HCT116 (cell line): Measurements from ENCODE around the gene CERCAM. TPM values are rescaled to one million over a fixed set of nuclear protein-coding genes. Genes with fewer than 3 reads are reported as not detected.

Experiments
- ATAC-seq: fragments of 200-7000 bp; cut with Tn5 transposase; 2 replicates; pipeline ENCODE4 v1.9.1; 2020; ENCODE audit warnings: mild to moderate bottlenecking, moderate library complexity
- BruUV-seq: library from RNA; stranded (reverse); fragments of 400-500 nt; replicated peaks from 2 replicates; lab custom pipeline; 2021; lab: Mats Ljungman, UMichigan
- CTCF ChIA-PET: fragments of 300-600 bp; sonication (Branson Sonifier 250); formaldehyde crosslinking; loops from one replicate; lab custom pipeline; 2021; ENCODE audit warnings: antibody characterized with exemption; lab: Charles Lee
- POLR2A ChIA-PET: fragments of 300-600, 350-600 bp; sonication (Branson Sonifier 250); formaldehyde crosslinking; loops from one replicate; lab custom pipeline; 2021; ENCODE audit warnings: antibody characterized with exemption; lab: Charles Lee
- RAD21 ChIA-PET, 2 experiments: fragments of 300-600 bp; sonication (Branson Sonifier 250); formaldehyde crosslinking; loops; one replicate each; lab custom pipeline; 2023; ENCODE audit warnings: low total read pairs in 2 of 2; ENCODE audit not compliant: uncharacterized antibody in 2 of 2, unreplicated experiment in 2 of 2, low non-redundant PET in 1 of 2; lab: Charles Lee
- DNase-seq: peaks from one replicate; pipeline ENCODE4 v3.0.0-alpha.2; 2010; ENCODE audit warnings: low read depth, low spot score
- H2AFZ ChIP-seq: fragments of 200-600 bp; shearing (Covaris generic), sonication (generic); 2 replicates; pipeline ENCODE4 v1.6.1; 2017; ENCODE audit warnings: low read depth, mixed run types, mixed read lengths, antibody characterized with exemption, low read length; ENCODE audit not compliant: poor library complexity, severe bottlenecking
- H3K27ac ChIP-seq: 2 replicates; pipeline ENCODE4 v1.5.1; 2012; ENCODE audit warnings: low read depth, low read length
- H3K27me3 ChIP-seq: fragments of 200-600 bp; sonication (generic); 2 replicates; pipeline ENCODE4 v1.6.1; 2016; ENCODE audit warnings: mixed run types, low read length, mixed read lengths; ENCODE audit not compliant: insufficient read depth
- H3K36me3 ChIP-seq, 2 experiments: fragments of 200-500 bp in 1 of 2; fragments of 200-600 bp in 1 of 2; sonication (Bioruptor generic) in 1 of 2; sonication (generic) in 1 of 2; 2 replicates each; pipeline versions ENCODE4 v1.5.1 to v1.6.1; 2014 to 2016; ENCODE audit warnings: low read length in 2 of 2, inconsistent platforms in 1 of 2, mixed read lengths in 1 of 2, mixed run types in 1 of 2; ENCODE audit not compliant: insufficient read depth in 2 of 2, control insufficient read depth in 1 of 2
- H3K4me1 ChIP-seq, 2 experiments: fragments of 200-600 bp in 1 of 2; sonication (generic) in 1 of 2; 2 replicates each; pipeline versions ENCODE4 v1.5.1 to v1.6.1; 2012 to 2017; ENCODE audit warnings: low read length in 2 of 2, inconsistent platforms in 1 of 2, mild to moderate bottlenecking in 1 of 2, mixed read lengths in 1 of 2, mixed run types in 1 of 2, moderate library complexity in 1 of 2; ENCODE audit not compliant: insufficient read depth in 2 of 2, control insufficient read depth in 1 of 2
- H3K4me2 ChIP-seq: fragments of 200-600 bp; sonication (generic); 2 replicates; pipeline ENCODE4 v1.6.1; 2017; ENCODE audit warnings: mixed run types, low read length, mixed read lengths
- H3K4me3 ChIP-seq, 2 experiments: fragments of 200-600 bp in 1 of 2; sonication (generic) in 1 of 2; replicated peaks in 1 of 2; 2 replicates each; pipeline ENCODE4 v1.5.1; 2011 to 2016; ENCODE audit warnings: low read length in 2 of 2, control low read depth in 1 of 2, low read depth in 1 of 2, mild to moderate bottlenecking in 1 of 2, mixed read lengths in 1 of 2, mixed run types in 1 of 2
- H3K79me2 ChIP-seq: fragments of 200-600 bp; sonication (generic); 2 replicates; pipeline ENCODE4 v1.6.1; 2017; ENCODE audit warnings: mild to moderate bottlenecking, mixed run types, low read length, moderate library complexity, mixed read lengths; ENCODE audit not compliant: insufficient read depth
- H3K9ac ChIP-seq: fragments of 200-600 bp; sonication (generic); 2 replicates; pipeline ENCODE4 v1.6.1; 2016; ENCODE audit warnings: low read length, mixed read lengths
- H3K9me2 ChIP-seq: fragments of 200-600 bp; sonication (generic), shearing (Covaris generic); 2 replicates; pipeline ENCODE4 v1.6.1; 2017; ENCODE audit warnings: mixed run types, mild to moderate bottlenecking, moderate library complexity; ENCODE audit not compliant: insufficient read depth
- H3K9me3 ChIP-seq, 2 experiments: fragments of 200-500 bp in 1 of 2; fragments of 200-600 bp in 1 of 2; sonication (Bioruptor generic) in 1 of 2; sonication (generic) in 1 of 2; 2 replicates each; pipeline ENCODE4 v1.6.1; 2014 to 2017; ENCODE audit warnings: low read length in 2 of 2, mixed read lengths in 2 of 2, inconsistent platforms in 1 of 2, low read depth in 1 of 2, mild to moderate bottlenecking in 1 of 2, mixed run types in 1 of 2, moderate library complexity in 1 of 2; ENCODE audit not compliant: control insufficient read depth in 1 of 2, insufficient read depth in 1 of 2
- H4K20me1 ChIP-seq: fragments of 200-600 bp; sonication (generic), shearing (Covaris generic); 2 replicates; pipeline ENCODE4 v1.6.1; 2017; ENCODE audit warnings: mixed run types, mild to moderate bottlenecking, moderate library complexity; ENCODE audit not compliant: insufficient read depth
- ATF3 ChIP-seq: IDR thresholded peaks from 2 replicates; pipeline ENCODE4 v1.6.1; 2012
- CBX3 ChIP-seq: IDR thresholded peaks from 2 replicates; pipeline ENCODE4 v1.6.1; 2012; ENCODE audit warnings: low read depth
- CEBPB ChIP-seq: IDR thresholded peaks from 2 replicates; pipeline ENCODE4 v1.6.1; 2012; ENCODE audit warnings: low read depth
- EGR1 ChIP-seq: IDR thresholded peaks from 2 replicates; pipeline ENCODE4 v1.6.1; 2012; ENCODE audit warnings: low read depth
- ELF1 ChIP-seq: IDR thresholded peaks from 2 replicates; pipeline ENCODE4 v1.6.1; 2012; ENCODE audit warnings: low read depth, borderline replicate concordance
- EZH2phosphoT487 ChIP-seq: fragments of 200-600 bp; IDR thresholded peaks from 2 replicates; pipeline ENCODE4 v1.6.1; 2018; ENCODE audit warnings: antibody characterized with exemption, borderline replicate concordance
- FOSL1 ChIP-seq: IDR thresholded peaks from 2 replicates; pipeline ENCODE4 v1.6.1; 2012; ENCODE audit warnings: low read depth
- JUND ChIP-seq: IDR thresholded peaks from 2 replicates; pipeline ENCODE4 v1.6.1; 2012
- POLR2A ChIP-seq: IDR thresholded peaks from 2 replicates; pipeline ENCODE4 v1.7.0; 2011; ENCODE audit warnings: borderline replicate concordance; ENCODE audit not compliant: insufficient read depth, insufficient read length; ENCODE audit errors: extremely low read depth
- POLR2AphosphoS5 ChIP-seq: IDR thresholded peaks from 2 replicates; pipeline ENCODE4 v1.6.1; 2011; ENCODE audit warnings: mild to moderate bottlenecking, low read depth, low read length, moderate library complexity
- SP1 ChIP-seq: IDR thresholded peaks from 2 replicates; pipeline ENCODE4 v1.6.1; 2012; ENCODE audit warnings: low read depth
- SRF ChIP-seq: IDR thresholded peaks from 2 replicates; pipeline ENCODE4 v1.6.1; 2012; ENCODE audit warnings: low read depth
- TCF7L2 ChIP-seq: IDR thresholded peaks from 2 replicates; pipeline ENCODE4 v1.7.0; 2011; ENCODE audit warnings: borderline replicate concordance, inconsistent platforms; ENCODE audit not compliant: insufficient read depth, insufficient read length; ENCODE audit errors: extremely low read depth
- YY1 ChIP-seq: IDR thresholded peaks from 2 replicates; pipeline ENCODE4 v1.6.1; 2011; ENCODE audit warnings: low read length, low read depth, moderate library complexity, mild to moderate bottlenecking; ENCODE audit not compliant: insufficient replicate concordance; ENCODE audit errors: extremely low read depth
- ZFX ChIP-seq: fragments of 450-650 bp; IDR thresholded peaks from 2 replicates; pipeline ENCODE4 v1.6.1; 2017
- ZNF274 ChIP-seq: fragments of 200-500 bp; sonication (Bioruptor generic); IDR thresholded peaks from 2 replicates; pipeline ENCODE4 v1.6.1; 2014; ENCODE audit warnings: mild to moderate bottlenecking, low read depth, low read length, inconsistent platforms
- intact Hi-C: fragments of 100-400 bp; cut with micrococcal nuclease; formaldehyde crosslinking; loops from 2 replicates; pipeline ENCODE4 v1.10.0; 2022
- total RNA-seq: library from RNA; stranded (reverse); gene quantifications from one replicate; pipeline ENCODE4 v1.2.1, GENCODE V29; 2021; ENCODE audit not compliant: unreplicated experiment
- TF ChIP-seq, protein P1 (sequence below), 3 experiments: fragments of 200-600 bp in 1 of 3; sonication (generic) in 1 of 3; IDR thresholded peaks in 2 of 3; conservative IDR thresholded peaks in 1 of 3; 2 replicates each; pipeline ENCODE4 v1.5.1; 2012 to 2017; ENCODE audit warnings: low read depth in 2 of 3, low read length in 2 of 3, antibody characterized with exemption in 1 of 3, borderline replicate concordance in 1 of 3, control low read depth in 1 of 3, mild to moderate bottlenecking in 1 of 3, mixed read lengths in 1 of 3, mixed run types in 1 of 3, moderate library complexity in 1 of 3; ENCODE audit not compliant: insufficient read depth in 1 of 3
- TF ChIP-seq, protein P2 (sequence below): IDR thresholded peaks from 2 replicates; pipeline ENCODE4 v1.6.1; 2012
- TF ChIP-seq, protein P3 (sequence below): IDR thresholded peaks from 2 replicates; pipeline ENCODE4 v1.6.1; 2012; ENCODE audit warnings: low read depth
- TF ChIP-seq, protein P4 (sequence below): IDR thresholded peaks from 2 replicates; pipeline ENCODE4 v1.6.1; 2011; ENCODE audit warnings: mild to moderate bottlenecking, low read length, moderate library complexity; ENCODE audit not compliant: insufficient replicate concordance; ENCODE audit errors: extremely low read depth

The CERCAM gene
- total RNA-seq, 1 experiment from 2014 or later, result 27.0 TPM

- Histone ChIP-seq H3K4me3 (no peak overlapping the region), H3K36me3 (peaks cover 32 to 46% of the 10 kb centered on the region in 2 experiments), H3K79me2 (no peaks in the 10 kb centered on the region), H4K20me1 (no peaks in the 10 kb centered on the region), H3K9me2 (no peaks in the 10 kb centered on the region), H3K27ac (no peak overlapping the region), H3K9ac (no peak overlapping the region), H2AFZ (no peak overlapping the region), H3K4me2 (no peak overlapping the region), H3K4me1 (no peaks in the 10 kb centered on the region), H3K9me3 (no peaks in the 10 kb centered on the region), H3K27me3 (no peaks in the 10 kb centered on the region)
- BruUV-seq, result no TSS peak
- intact Hi-C loops, result no loop called here
- POLR2A ChIA-PET, result no interaction called here
- ATAC-seq (no peak), DNase-seq (no peak)
- TF ChIP-seq POLR2A (no peak), SP1 (no peak), EZH2phosphoT487 (no peak), YY1 (no peak), ELF1 (no peak), CBX3 (no peak), TCF7L2 (no peak), SRF (no peak), ATF3 (no peak), JUND (no peak), FOSL1 (no peak), CEBPB (no peak), ZFX (no peak), EGR1 (no peak), ZNF274 (no peak), POLR2AphosphoS5 (no peak)
- TF ChIP-seq, protein P1, sequence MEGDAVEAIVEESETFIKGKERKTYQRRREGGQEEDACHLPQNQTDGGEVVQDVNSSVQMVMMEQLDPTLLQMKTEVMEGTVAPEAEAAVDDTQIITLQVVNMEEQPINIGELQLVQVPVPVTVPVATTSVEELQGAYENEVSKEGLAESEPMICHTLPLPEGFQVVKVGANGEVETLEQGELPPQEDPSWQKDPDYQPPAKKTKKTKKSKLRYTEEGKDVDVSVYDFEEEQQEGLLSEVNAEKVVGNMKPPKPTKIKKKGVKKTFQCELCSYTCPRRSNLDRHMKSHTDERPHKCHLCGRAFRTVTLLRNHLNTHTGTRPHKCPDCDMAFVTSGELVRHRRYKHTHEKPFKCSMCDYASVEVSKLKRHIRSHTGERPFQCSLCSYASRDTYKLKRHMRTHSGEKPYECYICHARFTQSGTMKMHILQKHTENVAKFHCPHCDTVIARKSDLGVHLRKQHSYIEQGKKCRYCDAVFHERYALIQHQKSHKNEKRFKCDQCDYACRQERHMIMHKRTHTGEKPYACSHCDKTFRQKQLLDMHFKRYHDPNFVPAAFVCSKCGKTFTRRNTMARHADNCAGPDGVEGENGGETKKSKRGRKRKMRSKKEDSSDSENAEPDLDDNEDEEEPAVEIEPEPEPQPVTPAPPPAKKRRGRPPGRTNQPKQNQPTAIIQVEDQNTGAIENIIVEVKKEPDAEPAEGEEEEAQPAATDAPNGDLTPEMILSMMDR (IDR thresholded peaks at IDR 0.05 in 2 of 3, conservative IDR thresholded peaks at IDR 0.05 in 1 of 3; ENCODE audit: borderline replicate concordance in 1 of 3, insufficient read depth in 1 of 3, low read depth in 2 of 3, low read length in 2 of 3), result no peak
- TF ChIP-seq, protein P2, sequence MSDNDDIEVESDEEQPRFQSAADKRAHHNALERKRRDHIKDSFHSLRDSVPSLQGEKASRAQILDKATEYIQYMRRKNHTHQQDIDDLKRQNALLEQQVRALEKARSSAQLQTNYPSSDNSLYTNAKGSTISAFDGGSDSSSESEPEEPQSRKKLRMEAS, result no peak
- TF ChIP-seq, protein P3, sequence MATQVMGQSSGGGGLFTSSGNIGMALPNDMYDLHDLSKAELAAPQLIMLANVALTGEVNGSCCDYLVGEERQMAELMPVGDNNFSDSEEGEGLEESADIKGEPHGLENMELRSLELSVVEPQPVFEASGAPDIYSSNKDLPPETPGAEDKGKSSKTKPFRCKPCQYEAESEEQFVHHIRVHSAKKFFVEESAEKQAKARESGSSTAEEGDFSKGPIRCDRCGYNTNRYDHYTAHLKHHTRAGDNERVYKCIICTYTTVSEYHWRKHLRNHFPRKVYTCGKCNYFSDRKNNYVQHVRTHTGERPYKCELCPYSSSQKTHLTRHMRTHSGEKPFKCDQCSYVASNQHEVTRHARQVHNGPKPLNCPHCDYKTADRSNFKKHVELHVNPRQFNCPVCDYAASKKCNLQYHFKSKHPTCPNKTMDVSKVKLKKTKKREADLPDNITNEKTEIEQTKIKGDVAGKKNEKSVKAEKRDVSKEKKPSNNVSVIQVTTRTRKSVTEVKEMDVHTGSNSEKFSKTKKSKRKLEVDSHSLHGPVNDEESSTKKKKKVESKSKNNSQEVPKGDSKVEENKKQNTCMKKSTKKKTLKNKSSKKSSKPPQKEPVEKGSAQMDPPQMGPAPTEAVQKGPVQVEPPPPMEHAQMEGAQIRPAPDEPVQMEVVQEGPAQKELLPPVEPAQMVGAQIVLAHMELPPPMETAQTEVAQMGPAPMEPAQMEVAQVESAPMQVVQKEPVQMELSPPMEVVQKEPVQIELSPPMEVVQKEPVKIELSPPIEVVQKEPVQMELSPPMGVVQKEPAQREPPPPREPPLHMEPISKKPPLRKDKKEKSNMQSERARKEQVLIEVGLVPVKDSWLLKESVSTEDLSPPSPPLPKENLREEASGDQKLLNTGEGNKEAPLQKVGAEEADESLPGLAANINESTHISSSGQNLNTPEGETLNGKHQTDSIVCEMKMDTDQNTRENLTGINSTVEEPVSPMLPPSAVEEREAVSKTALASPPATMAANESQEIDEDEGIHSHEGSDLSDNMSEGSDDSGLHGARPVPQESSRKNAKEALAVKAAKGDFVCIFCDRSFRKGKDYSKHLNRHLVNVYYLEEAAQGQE, result no peak
- TF ChIP-seq, protein P4, sequence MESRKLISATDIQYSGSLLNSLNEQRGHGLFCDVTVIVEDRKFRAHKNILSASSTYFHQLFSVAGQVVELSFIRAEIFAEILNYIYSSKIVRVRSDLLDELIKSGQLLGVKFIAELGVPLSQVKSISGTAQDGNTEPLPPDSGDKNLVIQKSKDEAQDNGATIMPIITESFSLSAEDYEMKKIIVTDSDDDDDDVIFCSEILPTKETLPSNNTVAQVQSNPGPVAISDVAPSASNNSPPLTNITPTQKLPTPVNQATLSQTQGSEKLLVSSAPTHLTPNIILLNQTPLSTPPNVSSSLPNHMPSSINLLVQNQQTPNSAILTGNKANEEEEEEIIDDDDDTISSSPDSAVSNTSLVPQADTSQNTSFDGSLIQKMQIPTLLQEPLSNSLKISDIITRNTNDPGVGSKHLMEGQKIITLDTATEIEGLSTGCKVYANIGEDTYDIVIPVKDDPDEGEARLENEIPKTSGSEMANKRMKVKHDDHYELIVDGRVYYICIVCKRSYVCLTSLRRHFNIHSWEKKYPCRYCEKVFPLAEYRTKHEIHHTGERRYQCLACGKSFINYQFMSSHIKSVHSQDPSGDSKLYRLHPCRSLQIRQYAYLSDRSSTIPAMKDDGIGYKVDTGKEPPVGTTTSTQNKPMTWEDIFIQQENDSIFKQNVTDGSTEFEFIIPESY, result no peak
- RAD21 ChIA-PET, result no interaction called here
- CTCF ChIA-PET, result no interaction called here
Observed at GRCh38 chr9:128481561-128481960, 60.9 kb downstream of the CERCAM start.
